Ishikawa (cell line): Measurements from ENCODE around the gene RPL13.

Source experiments
- CEBPB ChIP-seq: IDR thresholded peaks from 2 replicates; pipeline ENCODE4 v1.6.1; 2012
- CREB1 ChIP-seq: IDR thresholded peaks from 2 replicates; pipeline ENCODE4 v1.6.1; 2012; ENCODE audit warnings: low read depth
- EGR1 ChIP-seq: IDR thresholded peaks from 2 replicates; pipeline ENCODE4 v1.6.1; 2012
- EP300 ChIP-seq: IDR thresholded peaks from 2 replicates; pipeline ENCODE4 v1.6.1; 2012; ENCODE audit warnings: borderline replicate concordance
- FOXM1 ChIP-seq: IDR thresholded peaks from 2 replicates; pipeline ENCODE4 v1.6.1; 2012; ENCODE audit warnings: low read depth, borderline replicate concordance
- MAX ChIP-seq: IDR thresholded peaks from 2 replicates; pipeline ENCODE4 v1.6.1; 2012
- RAD21 ChIP-seq: IDR thresholded peaks from 2 replicates; pipeline ENCODE4 v1.6.1; 2012; ENCODE audit warnings: low read depth
- REST ChIP-seq: IDR thresholded peaks from 2 replicates; pipeline ENCODE4 v1.6.1; 2012; ENCODE audit warnings: low read depth, mild to moderate bottlenecking
- TAF1 ChIP-seq: IDR thresholded peaks from 2 replicates; pipeline ENCODE4 v1.6.1; 2012; ENCODE audit warnings: low read depth, mild to moderate bottlenecking
- TCF12 ChIP-seq: IDR thresholded peaks from 2 replicates; pipeline ENCODE4 v1.6.1; 2012; ENCODE audit warnings: low read depth
- YY1 ChIP-seq: IDR thresholded peaks from 2 replicates; pipeline ENCODE4 v1.6.1; 2012; ENCODE audit warnings: low read depth
- ZBTB7A ChIP-seq: IDR thresholded peaks from 2 replicates; pipeline ENCODE4 v1.6.1; 2012; ENCODE audit warnings: low read depth

- no peak for TF ChIP-seq RAD21
- TF ChIP-seq FOXM1: no peak
- no peak for TF ChIP-seq EP300
- TF ChIP-seq TCF12: no peak
- TF ChIP-seq EGR1: no peak
- TF ChIP-seq TAF1: no peak
- no peak for TF ChIP-seq ZBTB7A
- TF ChIP-seq MAX: no peak
- TF ChIP-seq CREB1: no peak
- TF ChIP-seq CEBPB: no peak
- TF ChIP-seq REST: no peak
- TF ChIP-seq YY1: no peak
Observed at GRCh38 chr16:89610108-89610453, 49.6 kb downstream of the RPL13 start.
